Osteoblast (primary cell): ENCODE results near the gene LCOR. TPM values are rescaled to one million over a fixed set of nuclear protein-coding genes. Genes with fewer than 3 reads are reported as not detected.

ENCODE experiments used
- DNase-seq: peaks from one replicate; pipeline ENCODE4 v3.0.0; 2011; ENCODE audit warnings: low spot score, mixed read lengths; ENCODE audit not compliant: insufficient read length; ENCODE audit errors: missing footprints
- H2AFZ ChIP-seq: 2 replicates; pipeline ENCODE4 v1.6.0; 2011; ENCODE audit warnings: mild to moderate bottlenecking, low read length
- H3K27ac ChIP-seq: 2 replicates; pipeline ENCODE4 v1.5.1; 2011; ENCODE audit warnings: mild to moderate bottlenecking, low read depth, low read length, moderate library complexity
- H3K27me3 ChIP-seq: 2 replicates; pipeline ENCODE4 v1.6.0; 2012; ENCODE audit warnings: mild to moderate bottlenecking, control low read depth, inconsistent platforms, low read length, moderate library complexity; ENCODE audit not compliant: insufficient read depth
- H3K36me3 ChIP-seq: 2 replicates; pipeline ENCODE4 v1.5.1; 2011; ENCODE audit warnings: mild to moderate bottlenecking, low read length, control low read depth, moderate library complexity; ENCODE audit not compliant: insufficient read depth
- H3K4me1 ChIP-seq: 2 replicates; pipeline ENCODE4 v1.5.1; 2011; ENCODE audit warnings: mild to moderate bottlenecking, low read length, control low read depth, moderate library complexity; ENCODE audit not compliant: insufficient read depth
- H3K4me2 ChIP-seq: 2 replicates; pipeline ENCODE4 v1.6.0; 2011; ENCODE audit warnings: mild to moderate bottlenecking, low read length; ENCODE audit not compliant: insufficient read depth
- H3K4me3 ChIP-seq: fragments of 200-600 bp; sonication (generic); 3 replicates; pipeline ENCODE4 v1.5.1; 2012; ENCODE audit warnings: mild to moderate bottlenecking, low read length, inconsistent platforms; ENCODE audit not compliant: insufficient read depth
- H3K79me2 ChIP-seq: 2 replicates; pipeline ENCODE4 v1.6.0; 2012; ENCODE audit warnings: mild to moderate bottlenecking, low read length, control low read depth, inconsistent platforms; ENCODE audit not compliant: insufficient read depth
- H3K9me3 ChIP-seq: 2 replicates; pipeline ENCODE4 v1.5.1; 2011; ENCODE audit warnings: low read depth, low read length, control low read depth
- H4K20me1 ChIP-seq: 2 replicates; pipeline ENCODE4 v1.6.0; 2012; ENCODE audit warnings: mild to moderate bottlenecking, low read length, control low read depth; ENCODE audit not compliant: insufficient read depth
- CTCF ChIP-seq: IDR thresholded peaks from 2 replicates; pipeline ENCODE4 v1.5.1; 2011; ENCODE audit warnings: mild to moderate bottlenecking, low read depth, low read length, moderate library complexity; ENCODE audit errors: extremely low read depth
- total RNA-seq: library from RNA; depleted of rRNA; stranded (reverse); fragments of >200 nt; gene quantifications from 2 replicates; pipeline ENCODE4 v1.2.3, GENCODE V29; 2012

Gene LCOR
- total RNA-seq, 1 donor: 19.2 TPM

DNA sequence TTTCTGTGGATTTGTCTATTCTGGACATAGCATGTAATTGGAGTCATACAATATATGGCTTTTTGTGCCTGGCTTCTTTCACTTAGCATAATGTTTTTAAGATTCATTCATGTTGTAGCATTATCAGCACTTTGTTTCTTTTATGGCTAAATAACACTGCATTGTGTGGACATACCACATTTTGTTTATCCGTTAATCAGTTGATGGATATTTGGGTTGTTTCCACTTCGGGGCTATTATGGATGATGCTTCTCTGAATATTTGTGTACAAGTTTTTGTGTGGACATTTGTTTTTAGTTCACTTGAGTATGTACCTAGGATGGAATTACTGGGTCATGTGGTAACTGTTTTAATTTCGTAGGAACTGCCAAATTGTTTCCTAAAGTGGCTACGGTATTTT, 6.4 kb downstream of the LCOR start:
- Histone ChIP-seq H3K36me3 (no peaks in the 10 kb centered on the region), H3K9me3 (no peaks in the 10 kb centered on the region), H3K4me2 (no peak overlapping the region), H4K20me1 (peaks cover 86% of the 10 kb centered on the region), H3K4me1 (peaks cover 25% of the 10 kb centered on the region), H3K4me3 (no peak overlapping the region), H3K27me3 (no peaks in the 10 kb centered on the region), H3K79me2 (peaks cover 100% of the 10 kb centered on the region), H3K27ac (no peak overlapping the region), H2AFZ (no peak overlapping the region)
- TF ChIP-seq CTCF: no peak
- no peak for DNase-seq

DNA sequence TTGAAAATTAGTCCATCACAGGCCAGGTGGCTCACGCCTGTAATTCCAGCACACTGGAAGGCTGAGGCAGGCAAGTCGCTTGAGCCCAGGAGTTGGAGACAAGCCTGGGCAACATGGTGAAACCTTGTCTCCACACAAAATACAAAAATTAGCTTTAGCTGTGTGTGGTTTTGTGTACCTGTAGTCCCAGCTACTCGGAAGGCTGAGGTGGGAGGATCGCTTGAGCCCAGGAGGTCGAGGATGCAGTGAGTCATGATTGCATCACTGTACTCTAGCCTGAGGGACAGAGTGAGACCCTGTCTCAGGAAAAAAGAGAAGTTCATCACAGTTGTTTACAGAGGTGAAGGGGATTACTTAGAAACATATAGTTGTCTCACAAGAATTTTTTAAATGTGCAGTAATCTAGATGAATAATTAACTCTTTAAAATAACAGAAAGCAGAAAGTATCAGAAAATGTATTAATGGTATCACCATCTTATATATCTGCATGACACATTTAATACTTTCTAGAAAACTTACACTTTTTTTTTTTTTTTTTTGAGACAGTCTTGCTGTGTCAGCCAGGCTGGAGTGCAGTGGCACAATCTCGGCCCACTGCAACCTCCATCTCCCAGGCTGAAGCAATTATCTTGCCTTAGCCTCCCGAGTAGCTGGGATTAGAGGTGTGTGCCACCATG, 8.9 kb downstream of the LCOR start:
- DNase-seq: no peak

GRCh38 chr10:96842896-96843723, 11.0 kb downstream of the LCOR start:
- no peaks in the 10 kb centered on the region for H3K9me3 ChIP-seq
- no peak overlapping the region for H3K4me2 ChIP-seq
- H3K79me2 ChIP-seq: peaks cover 98% of the 10 kb centered on the region
- H3K4me1 ChIP-seq: peaks cover 9% of the 10 kb centered on the region
- no peaks in the 10 kb centered on the region for H3K27me3 ChIP-seq
- H2AFZ ChIP-seq: no peak overlapping the region
- DNase-seq: no peak
- H3K4me3 ChIP-seq: no peak overlapping the region
- H3K36me3 ChIP-seq: no peaks in the 10 kb centered on the region
- no peak for TF ChIP-seq CTCF
- H4K20me1 ChIP-seq: peaks cover 71% of the 10 kb centered on the region
- H3K27ac ChIP-seq: no peak overlapping the region

More for the DNA sequence above, 8.9 kb downstream of the LCOR start:
- Histone ChIP-seq H3K4me2 (no peak overlapping the region), H4K20me1 (peaks cover 76% of the 10 kb centered on the region), H3K79me2 (peaks cover 100% of the 10 kb centered on the region), H3K4me3 (no peak overlapping the region), H3K9me3 (no peaks in the 10 kb centered on the region), H2AFZ (no peak overlapping the region), H3K27ac (no peak overlapping the region), H3K27me3 (no peaks in the 10 kb centered on the region), H3K36me3 (no peaks in the 10 kb centered on the region), H3K4me1 (peaks cover 8% of the 10 kb centered on the region)
- no peak for TF ChIP-seq CTCF

- no peak overlapping the region for H3K4me3 ChIP-seq
- DNase-seq: no peak
- no peak overlapping the region for H2AFZ ChIP-seq
- H3K36me3 ChIP-seq: no peaks in the 10 kb centered on the region
- no peak overlapping the region for H3K4me2 ChIP-seq
- no peaks in the 10 kb centered on the region for H3K9me3 ChIP-seq
- no peak overlapping the region for H3K27ac ChIP-seq
- H3K4me1 ChIP-seq: peaks cover 9% of the 10 kb centered on the region
- no peaks in the 10 kb centered on the region for H3K27me3 ChIP-seq
- H4K20me1 ChIP-seq: peaks cover 64% of the 10 kb centered on the region
- H3K79me2 ChIP-seq: peaks cover 94% of the 10 kb centered on the region
- no peak for TF ChIP-seq CTCF
Observed at GRCh38 chr10:96843823-96844222, 11.7 kb downstream of the LCOR start.
